Measurements from ENCODE around the gene FUT4.
"Not testable (repeated sequence)": the region's sequence is repeated elsewhere in the genome, so short reads cannot be mapped to it uniquely, and the experiment has no call there.

The FUT4 gene

DNA sequence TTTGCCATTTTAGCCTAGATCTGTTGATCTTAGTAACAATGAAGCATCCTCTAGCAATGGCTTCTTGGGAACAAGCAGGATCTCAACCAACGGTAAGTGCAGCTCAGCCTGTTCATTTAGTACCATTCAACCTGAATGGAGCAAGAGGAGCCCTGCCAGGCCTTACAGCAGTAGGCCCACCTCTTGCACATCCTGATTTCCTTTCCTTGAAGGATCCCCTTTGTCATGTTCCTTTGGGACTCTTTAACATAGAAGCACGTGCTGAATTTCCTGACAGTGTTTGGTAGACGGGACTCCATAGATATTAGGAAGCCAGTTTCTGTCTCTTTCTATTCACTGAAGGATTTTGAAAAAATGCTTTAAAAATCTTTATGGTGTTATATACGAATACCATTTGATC, 25.0 kb downstream of the FUT4 start:
- DNase-seq = no peak

DNA sequence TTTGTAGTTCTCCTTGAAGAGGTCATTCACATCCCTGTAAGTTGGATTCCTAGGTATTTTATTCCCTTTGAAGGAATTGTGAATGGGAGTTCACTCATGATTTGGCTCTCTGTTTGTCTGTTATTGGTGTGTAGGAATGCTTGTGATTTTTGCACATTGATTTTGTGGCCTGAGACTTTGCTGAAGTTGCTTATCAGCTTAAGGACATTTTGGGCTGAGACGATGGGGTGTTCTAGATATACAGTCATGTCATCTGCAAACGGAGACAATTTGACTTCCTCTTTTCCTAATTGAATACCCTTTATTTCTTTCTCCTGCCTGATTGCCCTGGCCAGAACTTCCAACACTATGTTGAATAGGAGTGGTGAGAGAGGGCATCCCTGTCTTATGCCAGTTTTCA, 29.3 kb downstream of the FUT4 start:
- DNase-seq = not testable (repeated sequence)

DNA sequence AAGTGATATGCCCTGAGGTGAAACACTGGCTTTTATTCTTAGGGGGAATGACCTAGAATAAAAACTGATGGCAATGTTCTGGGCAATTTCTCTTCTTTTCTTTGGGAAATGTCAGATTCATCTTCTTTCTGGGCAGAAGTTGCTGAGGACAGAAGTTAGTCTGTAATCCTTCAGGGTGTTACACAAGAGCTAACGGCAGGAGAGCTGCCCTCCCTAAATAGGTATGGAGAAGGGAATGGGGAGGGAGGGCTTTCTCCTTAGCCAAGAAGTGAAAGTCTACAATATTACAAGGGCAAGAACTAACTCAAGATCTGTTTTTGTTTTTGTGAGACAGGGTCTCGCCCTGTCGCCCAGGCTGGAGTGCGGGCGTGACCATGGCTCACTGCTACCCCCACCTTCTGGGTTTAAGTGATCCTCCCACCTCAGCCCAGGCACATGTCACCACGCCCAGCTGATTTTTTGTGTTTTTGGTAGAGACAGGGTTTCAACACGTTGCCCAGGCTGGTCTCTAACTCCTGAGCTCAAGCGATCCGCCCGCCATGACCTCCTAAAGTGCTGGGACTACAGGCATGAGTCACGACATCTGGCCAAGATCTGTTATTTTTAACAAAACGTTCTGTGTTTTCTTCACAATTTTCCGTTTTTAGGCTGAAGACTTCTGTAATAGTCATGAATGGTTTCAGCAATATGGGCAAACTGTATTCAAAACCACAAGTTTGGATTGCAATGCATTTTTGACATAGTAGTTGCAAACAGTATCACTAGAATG, 30.7 kb downstream of the FUT4 start:
- DNase-seq = no peak

DNA sequence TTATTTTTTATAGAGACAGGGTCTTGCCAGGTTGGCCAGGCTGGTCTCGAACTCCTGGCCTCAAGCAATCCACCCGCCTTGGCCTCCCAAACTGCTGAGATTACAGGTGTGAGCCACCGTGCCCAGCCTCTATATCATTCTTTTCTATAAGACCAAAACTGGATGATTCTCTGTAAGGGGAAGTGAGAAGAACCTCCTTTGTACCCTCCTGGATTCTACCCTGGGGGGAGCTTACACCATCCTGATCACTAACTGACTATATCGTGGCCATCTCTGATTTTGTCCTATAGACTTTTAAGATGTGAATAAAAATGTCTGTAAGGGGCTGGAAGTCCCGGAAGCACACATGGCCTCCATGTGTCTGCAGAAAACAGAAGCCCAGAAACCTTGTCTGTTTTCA, 32.6 kb downstream of the FUT4 start:
- no peak for DNase-seq

DNA sequence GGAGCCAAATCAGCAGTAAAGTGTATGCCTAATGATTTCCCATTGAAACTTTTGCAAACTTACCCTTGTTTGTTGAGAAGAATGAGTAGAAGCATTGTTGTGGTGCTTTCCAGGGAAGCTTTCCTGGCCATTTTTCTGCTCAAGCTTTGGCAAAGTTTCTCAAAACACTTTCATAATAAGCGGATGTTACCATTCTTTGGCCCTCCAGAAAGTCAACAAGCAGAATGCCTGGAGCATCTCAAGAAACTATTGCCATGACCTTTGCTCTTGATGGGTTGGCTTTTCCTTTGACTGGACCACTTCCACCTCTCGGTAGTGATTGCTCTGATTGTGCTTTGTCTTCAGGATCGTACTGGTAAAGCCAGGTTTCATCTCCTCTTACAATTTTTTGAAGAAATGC, 34.1 kb downstream of the FUT4 start:
- no peak for DNase-seq

DNA sequence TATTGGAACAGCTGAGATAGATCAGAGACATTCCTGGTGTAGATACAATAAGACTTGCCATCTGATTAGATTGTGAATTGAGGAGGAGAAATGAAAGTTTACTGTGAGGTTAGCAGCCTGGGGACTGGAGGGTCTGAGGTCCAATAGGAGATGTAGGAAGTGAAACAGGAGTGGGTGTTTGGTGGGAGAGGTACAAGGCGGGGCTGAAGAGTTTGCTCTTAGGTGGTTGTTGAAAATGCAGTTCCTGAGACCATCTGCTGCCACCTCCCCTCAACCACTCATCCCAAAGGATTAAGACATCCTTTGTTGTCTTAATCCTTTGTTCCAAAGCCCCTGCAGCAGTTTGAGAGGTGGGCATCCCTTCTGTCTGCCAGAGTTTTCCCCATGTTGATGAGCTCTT, 38.2 kb downstream of the FUT4 start:
- no peak for DNase-seq

DNA sequence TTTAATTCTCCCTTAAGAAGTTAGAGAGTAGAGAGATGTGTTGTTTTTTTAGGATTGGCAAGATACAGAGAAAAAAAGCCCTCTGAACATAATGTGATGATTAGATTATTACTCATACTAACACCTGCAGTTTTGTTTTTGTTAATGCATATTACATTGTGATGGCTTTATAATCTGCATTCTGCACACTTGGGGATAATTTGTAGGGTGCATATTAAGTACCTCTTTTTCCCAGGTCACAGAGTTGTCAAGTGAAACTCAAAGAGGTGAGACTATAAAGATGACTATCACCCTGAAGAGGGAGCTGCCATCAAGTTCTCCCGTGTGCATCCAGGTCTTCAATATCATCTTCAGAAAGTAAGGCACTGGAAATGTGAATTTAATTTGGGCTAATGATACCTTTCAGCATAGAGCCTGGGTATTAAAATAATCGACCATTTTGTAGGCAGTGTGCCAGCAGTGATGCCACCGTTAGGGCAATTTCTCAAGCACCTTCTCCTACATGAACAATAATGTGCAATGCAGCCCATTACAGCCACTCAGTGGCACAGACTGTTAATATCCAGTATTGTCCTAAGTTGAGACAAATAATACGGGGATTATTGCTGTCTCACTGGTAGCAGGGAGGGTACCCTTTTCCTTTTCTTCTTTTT, 39.6 kb downstream of the FUT4 start:
- no peak for DNase-seq

DNA sequence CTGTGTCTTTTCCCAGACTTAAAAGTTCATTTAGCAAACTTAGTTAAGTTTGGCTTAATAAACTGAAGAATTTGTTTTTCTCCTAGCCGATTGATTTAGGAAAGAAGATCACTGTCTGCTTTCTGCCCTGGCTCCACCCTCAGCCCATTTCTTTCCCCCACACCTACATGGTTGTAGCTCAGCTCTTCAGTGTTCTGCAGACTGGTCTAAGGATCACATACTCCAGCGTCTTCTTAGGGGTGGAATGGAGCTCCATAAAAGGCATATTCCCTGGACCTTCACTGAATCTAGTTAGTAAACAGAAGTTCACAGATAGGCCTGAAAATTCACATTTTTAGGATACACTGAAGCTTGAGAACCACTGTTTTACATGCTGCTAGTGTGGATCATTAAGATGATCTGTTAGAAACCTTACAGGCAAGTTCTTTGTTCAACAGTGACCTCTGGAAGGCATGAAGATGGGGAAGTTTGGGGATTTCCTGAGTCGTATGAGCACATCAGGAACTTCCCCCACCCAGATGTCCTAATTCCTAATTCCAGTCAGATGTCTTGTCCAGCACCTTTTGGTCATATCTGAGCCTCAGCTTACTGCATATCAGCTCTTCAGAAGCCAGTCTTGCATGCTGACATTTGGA, 40.3 kb downstream of the FUT4 start:
- DNase-seq = no peak

DNA sequence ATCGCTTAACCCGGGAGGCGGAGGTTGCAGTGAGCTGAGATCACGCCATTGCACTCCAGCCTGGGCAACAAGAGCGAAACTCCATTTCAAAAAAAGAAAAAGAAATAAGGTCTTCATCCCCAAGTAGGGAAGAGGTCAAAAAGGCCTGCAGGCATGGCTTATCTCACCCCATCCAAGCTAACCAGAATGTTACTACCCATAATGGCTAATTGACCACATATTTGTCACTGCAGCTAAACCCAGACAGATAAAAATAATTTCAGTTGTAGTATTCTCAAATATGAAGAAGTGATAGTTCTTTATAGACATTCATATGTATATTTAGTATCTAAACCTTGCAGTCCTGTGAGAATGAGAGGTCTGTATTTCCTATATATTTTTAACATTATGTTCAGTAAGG, 41.3 kb downstream of the FUT4 start:
- no peak for DNase-seq

DNA sequence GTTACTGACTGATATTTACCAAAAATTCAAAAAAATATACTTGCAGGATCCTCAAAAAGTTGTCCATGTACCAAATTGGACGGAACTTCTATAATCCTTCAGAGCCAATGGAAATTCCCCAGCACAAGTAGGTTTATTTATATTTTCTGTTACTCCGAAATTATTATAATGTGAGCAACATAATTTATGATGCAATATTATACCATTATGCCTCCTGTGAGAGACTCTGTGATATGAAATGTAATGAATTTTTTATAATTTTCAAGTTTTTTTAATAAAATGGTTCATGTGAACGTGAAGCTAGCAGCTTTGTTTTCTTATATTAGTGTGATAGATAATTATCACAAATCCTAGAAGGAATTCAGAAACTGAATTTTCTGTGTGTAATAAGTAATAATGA, 41.7 kb downstream of the FUT4 start:
- no peak for DNase-seq

DNA sequence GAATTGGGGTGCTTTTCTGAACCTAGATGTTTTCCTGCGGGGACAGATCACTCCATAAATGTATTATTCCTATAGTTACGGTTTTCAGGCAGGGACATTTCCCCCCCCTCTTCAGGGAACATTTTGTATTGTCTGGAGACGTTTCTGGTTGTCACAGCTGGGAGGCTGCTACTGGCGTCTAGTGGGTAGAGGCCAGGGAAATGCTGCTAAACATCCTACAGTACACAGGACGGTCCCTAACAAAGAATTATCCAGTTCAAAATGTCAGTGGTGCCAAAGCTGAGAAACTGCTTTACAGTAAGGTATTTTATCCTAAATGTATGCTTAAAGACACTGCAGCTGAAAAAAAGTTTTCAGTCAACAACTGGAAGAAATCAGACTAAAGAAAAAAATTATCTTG, 42.8 kb downstream of the FUT4 start:
- no peak for DNase-seq

DNA sequence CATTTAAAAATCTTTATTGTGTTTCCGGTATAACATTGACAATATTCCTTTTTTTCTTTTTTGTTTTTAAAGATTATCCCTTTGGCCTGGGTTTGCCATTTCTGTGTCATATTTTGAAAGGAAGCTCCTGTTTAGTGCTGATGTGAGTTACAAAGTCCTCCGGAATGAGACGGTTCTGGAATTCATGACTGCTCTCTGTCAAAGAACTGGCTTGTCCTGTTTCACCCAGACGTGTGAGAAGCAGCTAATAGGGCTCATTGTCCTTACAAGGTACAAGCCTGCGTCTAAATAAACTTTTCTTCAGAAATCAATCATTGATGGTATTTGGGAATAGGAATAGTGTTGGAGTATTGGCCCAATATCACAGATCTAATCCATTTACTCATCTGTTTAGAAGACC, 43.3 kb downstream of the FUT4 start:
- DNase-seq = no peak

DNA sequence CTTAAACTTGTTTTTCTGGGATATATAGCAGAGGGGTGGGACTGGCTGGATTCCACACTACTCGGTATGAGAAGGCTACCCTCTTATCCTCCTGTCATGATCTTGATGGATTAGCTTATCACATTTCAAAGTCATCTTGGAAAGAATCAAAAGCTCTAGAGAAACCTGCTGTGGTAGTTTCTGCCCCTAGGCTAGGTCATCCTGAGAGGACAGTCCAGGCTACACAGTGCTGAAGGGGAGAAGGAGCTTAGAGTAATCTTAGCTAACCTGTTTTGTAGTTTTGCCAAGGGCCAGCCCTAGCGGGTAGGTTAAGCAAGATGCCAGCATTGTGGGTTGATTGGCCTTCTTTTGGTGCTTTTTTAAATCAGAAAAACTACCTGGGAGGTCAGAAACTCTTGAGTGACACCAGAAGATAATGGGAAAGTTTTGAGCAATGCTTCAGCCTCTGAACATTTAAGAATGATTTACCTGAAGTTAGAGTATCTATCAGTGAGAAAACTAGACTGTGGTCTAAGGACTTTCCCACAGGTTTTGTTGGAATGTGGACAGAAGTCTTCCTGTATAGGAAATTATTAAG, 44.7 kb downstream of the FUT4 start:
- DNase-seq = no peak

DNA sequence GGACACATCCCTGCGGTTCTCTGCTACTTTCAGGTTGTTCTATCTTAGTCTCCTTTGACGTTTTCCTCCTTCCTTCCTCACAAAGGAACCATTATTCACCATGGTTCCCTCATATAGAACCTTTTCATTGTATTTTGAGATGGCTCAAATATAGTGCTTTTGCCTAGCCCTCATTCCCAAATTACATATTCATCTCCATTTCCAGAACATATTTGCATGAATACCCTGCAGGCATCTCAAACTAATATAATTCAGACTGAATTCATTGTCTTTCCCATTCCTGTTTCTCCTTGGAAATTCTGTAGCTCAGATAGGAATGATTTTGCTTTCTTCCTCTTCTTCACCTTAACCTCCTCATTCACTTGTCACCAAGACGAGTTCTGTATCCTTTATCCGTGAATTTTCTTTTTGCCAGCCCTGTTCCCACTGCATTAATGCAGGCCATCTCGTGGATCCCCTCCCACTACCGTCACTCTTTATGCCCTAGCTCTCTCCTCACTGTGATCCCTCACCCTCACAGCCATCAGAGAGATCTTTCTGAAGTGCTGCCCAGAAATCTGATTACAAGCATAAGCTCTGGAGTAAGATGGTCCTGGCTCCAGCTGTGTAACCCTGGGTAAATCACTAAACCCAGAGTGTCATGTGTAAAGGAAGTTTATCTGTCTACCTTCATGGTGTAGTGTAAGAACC, 46.8 kb downstream of the FUT4 start:
- no peak for DNase-seq

DNA sequence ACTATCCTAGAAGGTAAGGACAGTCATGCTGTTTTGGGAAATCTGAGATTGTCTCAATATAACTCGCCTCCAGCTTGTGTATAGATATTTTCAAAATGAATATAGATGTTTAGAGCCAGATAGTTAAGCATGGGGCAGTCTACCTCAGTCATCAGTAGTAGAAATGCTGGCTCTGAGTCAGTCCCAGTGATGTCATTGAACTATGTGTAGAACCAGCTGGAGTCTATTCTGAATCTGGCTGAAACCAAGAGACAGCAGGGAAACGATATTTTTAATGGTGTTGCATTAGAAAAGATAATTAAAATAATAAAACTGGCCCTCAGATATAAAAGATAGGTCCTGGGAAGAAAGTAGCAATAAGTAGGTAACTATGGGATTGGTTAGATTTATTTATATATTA, 49.3 kb downstream of the FUT4 start:
- DNase-seq = no peak

DNA sequence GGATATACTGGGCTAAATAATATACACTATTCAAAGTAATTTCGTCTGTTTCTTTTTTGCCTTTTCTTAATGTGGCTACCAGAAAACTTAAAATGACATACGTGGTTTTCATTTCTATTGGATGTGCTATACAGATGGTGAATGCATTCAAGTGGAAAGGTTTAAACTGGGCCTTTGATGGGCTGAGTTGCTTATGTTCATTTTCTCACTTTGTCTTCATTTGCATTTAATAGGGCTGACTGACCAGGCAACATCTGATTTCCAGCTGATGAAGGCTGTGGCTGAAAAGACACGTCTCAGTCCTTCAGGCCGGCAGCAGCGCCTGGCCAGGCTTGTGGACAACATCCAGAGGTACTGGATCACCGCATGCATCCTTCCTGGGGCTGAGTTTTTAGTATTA, 51.4 kb downstream of the FUT4 start:
- no peak for DNase-seq

DNA sequence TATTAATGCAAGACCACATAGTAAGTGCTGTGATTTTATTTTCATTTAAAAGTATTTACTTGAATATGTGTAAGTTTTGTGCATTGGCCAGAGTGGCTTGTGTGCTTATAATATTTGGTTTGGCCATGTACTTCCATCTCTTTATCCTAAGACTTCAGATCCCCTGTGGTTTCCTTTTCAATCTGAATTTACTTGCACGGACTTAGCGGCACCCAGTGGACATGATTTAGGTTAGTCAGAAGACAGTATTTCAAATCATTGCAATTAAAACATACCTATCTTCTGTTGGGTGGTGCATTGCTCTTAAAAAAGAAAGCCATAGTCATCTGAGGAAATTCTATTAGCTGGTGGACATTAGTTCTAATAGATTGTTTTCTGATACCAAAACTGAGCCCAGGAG, 54.2 kb downstream of the FUT4 start:
- peak in 1 of 2 experiments; percentile 1 for DNase-seq
